Motor neuron (in vitro differentiated cells): ENCODE measurements around the gene TLK1. TPM values are rescaled to one million over a fixed set of nuclear protein-coding genes. Genes with fewer than 3 reads are reported as not detected.
A peak's percentile ranks its signal among the peaks of the same experiment; 100 is the strongest.

ENCODE experiments used
- ATAC-seq, 8 experiments: fragments of 200-7000 bp; cut with Tn5 transposase; replicated peaks in 6 of 8; 2 replicates each; pipeline ENCODE4 v1.8.0; 2021; ENCODE audit warnings: mild to moderate bottlenecking in 8 of 8, moderate library complexity in 8 of 8
- H3K27ac ChIP-seq, 2 donors: fragments of 250-450 bp; sonication (Bioruptor Pico); 2 replicates each; pipeline ENCODE4 v1.9.0; 2021; ENCODE audit warnings: antibody characterized with exemption in 2 of 2, mild to moderate bottlenecking in 2 of 2, moderate library complexity in 1 of 2
- H3K4me1 ChIP-seq, 2 donors: fragments of 250-450 bp; sonication (Bioruptor Pico); replicated peaks in 1 of 2; 2 replicates each; pipeline ENCODE4 v1.6.1; 2021; ENCODE audit warnings: antibody characterized with exemption in 2 of 2, mild to moderate bottlenecking in 2 of 2, moderate library complexity in 1 of 2
- H3K4me3 ChIP-seq, 5 donors: fragments of 250-450 bp; sonication (Bioruptor Pico); 2 replicates each; pipeline ENCODE4 v1.9.0; 2021; ENCODE audit warnings: antibody characterized with exemption in 5 of 5, mild to moderate bottlenecking in 5 of 5, moderate library complexity in 4 of 5
- WGBS, 10 experiments: fragments of 450-650 bp; shearing (Covaris generic); methylation state at CpG; one replicate each; pipeline ENCODE4 v1.0.0; 2022; 5-methylcytosine and 5-hydroxymethylcytosine counted together
- in situ Hi-C, 9 experiments: fragments of 400-800 bp; cut with MboI; loops; one replicate each; pipeline ENCODE4 v1.15.0; 2021; ENCODE audit warnings: low sequenced_read_pairs in 9 of 9, low pct_unique_long_range_greater_than_20kb in 2 of 9; ENCODE audit not compliant: unreplicated experiment in 9 of 9
- total RNA-seq, 8 experiments: library from RNA; unstranded; fragments of 300-600 nt; gene quantifications; 2 replicates each; pipeline versions ENCODE4 v1.2.3 to v1.2.4, GENCODE V29; 2022

TLK1 gene
- total RNA-seq, 8 experiments from 2014 or later: 12.5 to 46.7 (median 22.6) TPM

- Histone ChIP-seq H3K4me3 (no peak overlapping the region), H3K4me1 (no peaks in the 10 kb centered on the region), H3K27ac (no peak overlapping the region)
- peak in 1 of 8 experiments; percentile 69 for ATAC-seq
- in situ Hi-C loops: no loop called here
- WGBS, 10 experiments: 44 to 100% (median 78%) methylated on average over 1 to 7 of the region's 9 CpGs
These were observed 20.7 kb upstream of the TLK1 start for GRCh38 chr2:171181064-171182049.

- Histone ChIP-seq H3K4me1 (no peaks in the 10 kb centered on the region), H3K27ac (no peak overlapping the region), H3K4me3 (no peak overlapping the region)
- WGBS, 10 experiments: 58 to 100% (median 84%) methylated on average over 1 to 3 of the region's 3 CpGs
- in situ Hi-C loops: no loop called here
- ATAC-seq: peak in 3 of 8 experiments; percentile 35 to 57 (median 52)
These were observed 19.7 kb upstream of the TLK1 start for GRCh38 chr2:171180229-171180930.

- Histone ChIP-seq H3K4me3 (no peak overlapping the region), H3K27ac (no peak overlapping the region), H3K4me1 (no peaks in the 10 kb centered on the region)
- in situ Hi-C loops: no loop called here
- ATAC-seq: peak in 1 of 8 experiments; percentile 24
These were observed 18.3 kb upstream of the TLK1 start for GRCh38 chr2:171178993-171179392.

GRCh38 chr2:171176516-171176915 is 15.8 kb upstream of the TLK1 start:
- Histone ChIP-seq H3K4me3 (no peak overlapping the region), H3K4me1 (no peaks in the 10 kb centered on the region), H3K27ac (no peak overlapping the region)
- in situ Hi-C loops: no loop called here
- WGBS, 10 experiments: 80 to 96% (median 87%) methylated on average over 2 to 5 of the region's 5 CpGs
- ATAC-seq: no peak

- in situ Hi-C loops: no loop called here
- ATAC-seq: no peak
- 60 to 93% (median 75%) methylated on average over 1 to 2 of the region's 2 CpGs for WGBS, 10 experiments
- H3K4me3 ChIP-seq: no peak overlapping the region
- no peaks in the 10 kb centered on the region for H3K4me1 ChIP-seq
- H3K27ac ChIP-seq: no peak overlapping the region
These were observed 13.4 kb upstream of the TLK1 start for GRCh38 chr2:171174075-171174474.

- Histone ChIP-seq H3K4me1 (no peaks in the 10 kb centered on the region), H3K27ac (no peak overlapping the region), H3K4me3 (no peak overlapping the region)
- in situ Hi-C loops: no loop called here
- 88 to 100% (median 100%) methylated on average over 1 of the region's 1 CpG; no CpG with 5 or more reads in 6 of the 10 experiments for WGBS, 10 experiments
- ATAC-seq: no peak
These were observed 12.4 kb upstream of the TLK1 start for GRCh38 chr2:171173087-171173486.

GRCh38 chr2:171171808-171172207 is 11.1 kb upstream of the TLK1 start:
- ATAC-seq: peak in 3 of 8 experiments; percentile 63 to 89 (median 74)
- H3K27ac ChIP-seq: no peak overlapping the region
- whole genome bisulfite sequencing, 10 experiments: 20 to 100% (median 75%) methylated on average over 1 of the region's 1 CpG; no CpG with 5 or more reads in 3 of the 10 experiments
- in situ Hi-C loops: no loop called here
- no peaks in the 10 kb centered on the region for H3K4me1 ChIP-seq
- H3K4me3 ChIP-seq: no peak overlapping the region

GRCh38 chr2:171169839-171170238 is 9.1 kb upstream of the TLK1 start:
- ATAC-seq: no peak
- Histone ChIP-seq H3K4me1 (no peaks in the 10 kb centered on the region), H3K27ac (no peak overlapping the region), H3K4me3 (no peak overlapping the region)
- in situ Hi-C loops: no loop called here

- Histone ChIP-seq H3K4me3 (no peak overlapping the region), H3K4me1 (no peaks in the 10 kb centered on the region), H3K27ac (no peak overlapping the region)
- WGBS, 10 experiments: 6 to 78% (median 46%) methylated on average over 2 of the region's 2 CpGs
- in situ Hi-C loops: no loop called here
- no peak for ATAC-seq
These were observed 8.6 kb upstream of the TLK1 start for GRCh38 chr2:171169333-171169732.

GRCh38 chr2:171167352-171167997 is 6.8 kb upstream of the TLK1 start:
- Histone ChIP-seq H3K27ac (no peak overlapping the region), H3K4me3 (no peak overlapping the region), H3K4me1 (no peaks in the 10 kb centered on the region)
- in situ Hi-C loops: no loop called here
- ATAC-seq: no peak
- 38 to 100% (median 82%) methylated on average over 1 of the region's 1 CpG for WGBS, 10 experiments

- Histone ChIP-seq H3K4me1 (no peaks in the 10 kb centered on the region), H3K4me3 (no peak overlapping the region), H3K27ac (no peak overlapping the region)
- in situ Hi-C loops: no loop called here
- no peak for ATAC-seq
- 88 to 99% (median 93%) methylated on average over 2 to 6 of the region's 6 CpGs for WGBS, 10 experiments
These were observed 5.8 kb upstream of the TLK1 start for GRCh38 chr2:171166328-171166983.

- H3K4me3 ChIP-seq: no peak overlapping the region
- no peak for ATAC-seq
- no peaks in the 10 kb centered on the region for H3K4me1 ChIP-seq
- WGBS, 10 experiments: 100% methylated on average over 1 of the region's 1 CpG; no CpG with 5 or more reads in 4 of the 10 experiments
- in situ Hi-C loops: no loop called here
- no peak overlapping the region for H3K27ac ChIP-seq
These were observed 5.3 kb upstream of the TLK1 start for GRCh38 chr2:171165967-171166327.

GRCh38 chr2:171163261-171163660 is 2.6 kb upstream of the TLK1 start:
- in situ Hi-C loops: no loop called here
- 67 to 100% (median 90%) methylated on average over 1 to 4 of the region's 4 CpGs for WGBS, 10 experiments
- ATAC-seq: no peak

More at GRCh38 chr2:171163261-171163660, 2.6 kb upstream of the TLK1 start:
- Histone ChIP-seq H3K27ac (no peak overlapping the region), H3K4me1 (peaks cover 0 to under 1% of the 10 kb centered on the region in 2 donors), H3K4me3 (no peak overlapping the region)
